AG09319 (cell line): Measurements from ENCODE around the gene COA7.
"Not testable (repeated sequence)": the region's sequence is repeated elsewhere in the genome, so short reads cannot be mapped to it uniquely, and the experiment has no call there.

Experiments
- DNase-seq: peaks from one replicate; pipeline ENCODE4 v3.0.0-alpha.2; 2010; ENCODE audit warnings: low read depth; ENCODE audit errors: extremely low read depth
- TF ChIP-seq, protein P1 (sequence below): IDR thresholded peaks from 2 replicates; pipeline ENCODE4 v1.5.1; 2011; ENCODE audit warnings: low read depth, mild to moderate bottlenecking, inconsistent platforms, low read length, moderate library complexity

The COA7 gene

DNA sequence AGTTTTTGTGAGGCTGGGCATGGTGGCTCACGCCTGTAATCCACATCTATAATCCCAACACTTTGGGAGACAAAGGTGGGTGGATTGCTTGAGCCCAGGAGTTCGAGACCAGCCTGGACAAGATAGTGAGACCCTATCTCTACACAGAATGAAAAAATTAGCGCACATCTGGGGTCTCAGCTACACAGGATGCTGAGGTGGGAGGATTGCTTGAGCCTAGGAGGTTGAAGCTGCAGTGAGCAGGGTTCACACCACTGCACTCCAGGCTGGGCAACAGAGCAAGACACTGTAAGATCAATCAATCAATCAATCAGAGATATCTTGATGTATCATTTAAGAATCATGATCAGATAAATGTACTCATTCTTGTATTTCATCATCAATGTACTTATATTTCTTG, 35.2 kb upstream of the COA7 start:
- TF ChIP-seq, protein P1, sequence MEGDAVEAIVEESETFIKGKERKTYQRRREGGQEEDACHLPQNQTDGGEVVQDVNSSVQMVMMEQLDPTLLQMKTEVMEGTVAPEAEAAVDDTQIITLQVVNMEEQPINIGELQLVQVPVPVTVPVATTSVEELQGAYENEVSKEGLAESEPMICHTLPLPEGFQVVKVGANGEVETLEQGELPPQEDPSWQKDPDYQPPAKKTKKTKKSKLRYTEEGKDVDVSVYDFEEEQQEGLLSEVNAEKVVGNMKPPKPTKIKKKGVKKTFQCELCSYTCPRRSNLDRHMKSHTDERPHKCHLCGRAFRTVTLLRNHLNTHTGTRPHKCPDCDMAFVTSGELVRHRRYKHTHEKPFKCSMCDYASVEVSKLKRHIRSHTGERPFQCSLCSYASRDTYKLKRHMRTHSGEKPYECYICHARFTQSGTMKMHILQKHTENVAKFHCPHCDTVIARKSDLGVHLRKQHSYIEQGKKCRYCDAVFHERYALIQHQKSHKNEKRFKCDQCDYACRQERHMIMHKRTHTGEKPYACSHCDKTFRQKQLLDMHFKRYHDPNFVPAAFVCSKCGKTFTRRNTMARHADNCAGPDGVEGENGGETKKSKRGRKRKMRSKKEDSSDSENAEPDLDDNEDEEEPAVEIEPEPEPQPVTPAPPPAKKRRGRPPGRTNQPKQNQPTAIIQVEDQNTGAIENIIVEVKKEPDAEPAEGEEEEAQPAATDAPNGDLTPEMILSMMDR = no peak
- DNase-seq = no peak

DNA sequence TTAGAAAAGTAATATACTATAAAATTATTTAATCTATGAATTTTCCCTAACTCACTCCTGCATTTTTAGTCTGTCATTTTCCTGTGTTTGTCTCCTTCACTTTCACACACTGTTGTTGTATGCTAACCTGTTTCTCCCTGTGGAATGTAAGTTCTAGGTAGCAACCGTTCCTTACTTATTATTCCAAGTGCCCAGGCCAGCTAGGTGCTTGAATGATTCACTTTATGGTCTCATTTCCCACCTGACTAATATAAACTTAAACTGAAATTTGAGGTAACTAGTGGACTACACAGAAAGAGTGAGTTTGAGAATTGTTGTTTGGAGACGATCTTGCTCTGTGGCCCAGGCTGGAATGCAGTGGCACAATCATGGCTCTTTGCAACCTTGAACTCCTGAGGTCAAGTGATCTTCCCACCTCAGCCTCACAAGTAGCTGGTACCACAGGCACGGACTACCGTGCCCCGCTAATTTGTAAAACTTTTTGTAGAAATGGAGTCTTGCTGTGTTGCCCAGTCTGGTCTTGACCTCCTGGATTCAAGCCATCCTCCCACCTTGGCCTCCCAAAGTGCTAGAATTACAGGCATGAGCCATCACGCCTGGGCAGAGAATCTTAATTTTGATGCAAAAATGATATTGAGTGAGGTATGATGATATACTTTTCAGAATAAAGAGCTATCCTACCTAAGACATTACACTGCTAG, 30.0 kb upstream of the COA7 start:
- DNase-seq = no peak
- TF ChIP-seq, protein P1 = no peak

DNA sequence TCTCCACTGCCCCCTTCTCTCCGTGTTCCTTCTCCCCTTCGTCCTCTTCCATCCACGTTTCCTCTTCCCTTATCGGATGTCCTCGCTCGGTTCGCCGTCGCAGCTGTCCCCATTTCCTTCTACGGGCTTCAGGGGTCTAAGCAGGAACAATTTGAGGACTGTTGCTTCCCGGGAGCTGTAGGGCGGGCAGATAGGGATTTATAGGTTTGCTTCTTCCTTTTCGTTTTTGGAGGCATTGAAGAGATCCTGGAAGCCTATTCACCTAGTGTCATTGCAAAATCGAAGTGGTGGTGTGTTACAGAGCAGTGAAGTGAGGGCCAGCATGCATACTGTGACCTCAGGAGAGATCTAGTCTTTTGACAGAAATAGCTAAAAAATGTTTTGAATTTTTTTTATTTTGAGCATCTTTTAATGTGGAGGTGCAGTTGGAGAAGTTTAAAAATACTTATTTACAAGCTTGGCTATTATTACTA, 29.0 kb upstream of the COA7 start:
- DNase-seq = no peak
- TF ChIP-seq, protein P1 = no peak

DNA sequence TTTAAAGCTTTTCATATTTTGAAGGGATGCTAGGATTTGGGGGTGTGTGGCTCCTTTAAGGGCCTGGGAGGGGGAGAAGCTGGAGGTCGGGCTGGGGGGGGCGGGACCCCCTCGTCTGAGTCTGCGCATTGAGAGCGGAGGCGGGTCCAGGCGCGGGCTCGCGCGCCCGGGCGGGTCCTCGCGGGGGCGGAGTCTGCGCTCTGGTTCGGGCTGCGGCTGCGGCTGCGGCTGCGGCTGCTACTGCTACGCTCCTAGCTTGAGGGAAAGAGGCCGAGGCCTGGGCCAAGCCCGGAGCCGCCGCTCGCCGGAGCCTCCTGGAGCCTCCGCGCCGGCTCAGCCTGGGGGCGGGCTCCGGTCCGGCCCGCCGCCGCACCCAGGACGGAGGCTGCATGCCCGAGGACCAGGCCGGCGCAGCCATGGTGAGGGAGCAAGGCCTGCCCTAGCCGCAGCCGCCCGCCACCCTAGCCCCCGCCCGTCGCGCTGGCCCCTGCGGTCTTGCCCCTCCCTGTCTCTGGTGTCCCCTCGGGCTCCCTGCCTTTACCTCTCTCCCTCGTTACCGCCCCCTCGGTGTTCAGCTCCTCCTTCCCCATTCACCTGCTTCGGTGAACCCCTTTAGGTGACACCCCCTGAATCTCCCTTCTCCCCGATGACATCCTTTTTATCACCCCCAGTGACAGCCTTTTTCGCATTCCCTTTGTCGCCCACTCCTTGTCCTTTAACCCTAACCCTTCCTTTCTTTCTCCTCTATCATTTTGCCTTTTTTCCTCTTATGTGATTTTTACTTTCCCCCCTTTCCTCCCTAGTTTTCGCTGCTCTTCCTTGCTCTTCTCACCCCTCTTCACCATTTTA, 28.3 kb upstream of the COA7 start, which contains the start of gene ZYG11B:
Gene ZYG11B (plus strand): TSS at position 189 of the 849 bp plus-strand sequence. CDS start 201 bp downstream, at position 390.
- DNase-seq = peak; percentile 57
- TF ChIP-seq, protein P1 = no peak

DNA sequence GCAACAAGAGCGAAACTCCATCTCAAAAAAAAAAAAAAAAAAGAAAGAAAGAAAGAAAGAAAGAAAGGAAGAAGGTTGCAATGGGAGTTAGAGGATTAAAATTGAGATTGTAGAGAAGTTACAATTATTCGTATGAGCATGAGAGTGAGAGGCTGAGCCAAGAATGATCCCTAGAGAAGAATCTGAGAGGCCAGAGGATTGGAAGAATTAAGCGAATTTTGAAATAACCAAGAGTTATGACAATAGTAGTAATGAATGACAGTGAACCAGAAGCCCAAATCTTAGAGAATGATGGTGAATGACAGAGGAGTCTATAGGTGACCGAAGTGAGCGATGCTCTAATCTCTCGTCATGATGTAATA, 27.7 kb upstream of the COA7 start:
- no peak for DNase-seq
- TF ChIP-seq, protein P1 = no peak

DNA sequence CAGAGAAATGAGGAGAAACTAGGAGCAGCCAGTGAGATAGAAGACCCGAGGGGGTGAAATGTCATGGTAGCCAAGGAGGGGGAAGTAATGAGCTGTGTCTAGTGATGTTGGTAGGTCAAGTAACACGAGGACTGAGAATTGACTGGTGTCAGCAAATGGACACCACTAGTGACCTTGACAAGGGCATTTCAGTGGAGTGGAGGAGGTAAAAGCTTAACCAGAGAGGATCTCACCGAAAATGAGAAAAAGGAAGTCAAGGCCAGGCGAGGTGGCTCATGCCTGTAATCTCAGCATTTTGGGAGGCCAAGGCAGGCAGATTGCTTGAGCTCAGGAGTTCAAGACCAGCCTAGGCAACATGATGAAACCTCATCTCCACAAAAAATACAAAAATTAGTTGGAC, 25.1 kb upstream of the COA7 start:
- TF ChIP-seq, protein P1 = no peak

DNA sequence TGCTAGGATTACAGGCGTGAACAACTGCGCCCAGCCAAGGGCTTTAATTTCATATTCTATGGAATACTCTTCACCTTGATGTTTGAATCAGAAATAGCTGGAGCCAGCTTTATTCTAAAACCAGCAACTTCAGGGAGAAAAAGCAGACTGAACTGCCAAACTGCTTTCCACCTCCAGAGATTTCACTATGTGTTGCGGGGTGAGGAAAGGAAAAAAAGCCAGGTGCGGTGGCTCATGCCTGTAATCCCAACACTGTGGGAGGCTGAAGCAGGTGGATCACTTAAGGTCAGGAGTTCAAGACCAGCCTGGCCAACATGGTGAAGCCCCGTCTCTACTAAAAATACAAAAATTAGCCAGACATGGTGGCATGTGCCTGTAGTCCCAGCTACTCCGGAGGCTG, 17.1 kb upstream of the COA7 start:
- DNase-seq = not testable (repeated sequence)

More for the DNA sequence above, 25.1 kb upstream of the COA7 start:
- DNase-seq = no peak
